Esophagus muscularis mucosa (tissue), 4 donors: ENCODE measurements around the gene GGACT. TPM values are rescaled to one million over a fixed set of nuclear protein-coding genes. Genes with fewer than 3 reads are reported as not detected.

Source experiments
- DNase-seq: peaks from one replicate; pipeline ENCODE4 v3.0.0-alpha.2; 2017; ENCODE audit errors: extremely low spot score
- H3K27ac ChIP-seq, 4 donors: fragments of 200-600 bp; sonication (generic); replicated peaks in 1 of 4; 1 replicate in 3 of 4; 2 replicates in 1 of 4; pipeline ENCODE4 v1.5.1; 2016 to 2019; ENCODE audit warnings: mild to moderate bottlenecking in 1 of 4
- H3K27me3 ChIP-seq, 4 donors: fragments of 200-600 bp; sonication (generic); one replicate each; pipeline versions ENCODE4 v1.5.1 to v1.6.0; 2016 to 2019
- H3K36me3 ChIP-seq, 4 donors: fragments of 200-600 bp; sonication (generic); one replicate each; pipeline ENCODE4 v1.5.1; 2016 to 2019
- H3K4me1 ChIP-seq, 4 donors: fragments of 200-600 bp; sonication (generic); one replicate each; pipeline ENCODE4 v1.5.1; 2016 to 2019
- H3K4me3 ChIP-seq, 4 donors: fragments of 200-600 bp; sonication (generic); 1 replicate in 2 of 4; 2 replicates in 2 of 4; pipeline ENCODE4 v1.5.1; 2016 to 2019; ENCODE audit warnings: mild to moderate bottlenecking in 4 of 4, moderate library complexity in 1 of 4
- H3K9me3 ChIP-seq, 4 donors: fragments of 200-600 bp; sonication (generic); 1 replicate in 3 of 4; 2 replicates in 1 of 4; pipeline ENCODE4 v1.5.1; 2016 to 2019
- CTCF ChIP-seq, 3 experiments: fragments of 200-600 bp in 2 of 3; fragments of 450-650 bp in 1 of 3; sonication (generic) in 2 of 3; IDR thresholded peaks; one replicate each; pipeline ENCODE4 v1.5.1; 2017 to 2019; ENCODE audit warnings: antibody characterized with exemption in 3 of 3, mild to moderate bottlenecking in 2 of 3, moderate library complexity in 1 of 3
- EP300 ChIP-seq: sonication (generic); formaldehyde crosslinking; IDR thresholded peaks from one replicate; pipeline ENCODE4 v1.6.1; 2017; ENCODE audit warnings: antibody characterized with exemption
- POLR2A ChIP-seq: fragments of 450-650 bp; IDR thresholded peaks from one replicate; pipeline ENCODE4 v1.6.1; 2017; ENCODE audit warnings: antibody characterized with exemption, moderate library complexity, mild to moderate bottlenecking, low read depth
- POLR2AphosphoS5 ChIP-seq, 2 donors: sonication (generic); formaldehyde crosslinking; IDR thresholded peaks; one replicate each; pipeline ENCODE4 v1.6.1; 2017; ENCODE audit warnings: antibody characterized with exemption in 2 of 2
- WGBS: methylation state at CpG from one replicate; pipeline ENCODE4 v1.1.5; 2018; 5-methylcytosine and 5-hydroxymethylcytosine counted together
- intact Hi-C: fragments of 100-400 bp; cut with DNase I; formaldehyde crosslinking; loops from one replicate; pipeline ENCODE4 v1.15.1; 2023
- total RNA-seq, 4 donors: library from RNA; depleted of rRNA; stranded (reverse); fragments of >200 nt; gene quantifications; one replicate each; pipeline versions ENCODE4 v1.1.0 to v1.2.1, GENCODE V29; 2016

GGACT gene
- total RNA-seq, 4 donors from 2014 or later = 1.2 to 2.9 (median 1.3) TPM

- 93% methylated on average over 27 of the region's 60 CpGs for WGBS
- intact Hi-C loops = no loop called here
- no peak for DNase-seq
- H3K36me3 ChIP-seq = peaks cover 8 to 55% (median 30%) of the 10 kb centered on the region in 4 donors
- H3K4me1 ChIP-seq = no peaks in the 10 kb centered on the region
- no peaks in the 10 kb centered on the region for H3K27me3 ChIP-seq
- no peaks in the 10 kb centered on the region for H3K9me3 ChIP-seq
- H3K4me3 ChIP-seq = no peak overlapping the region
- no peak for TF ChIP-seq POLR2AphosphoS5 (IDR thresholded peaks at IDR 0.05)
- TF ChIP-seq CTCF (IDR thresholded peaks at IDR 0.05) = no peak
- no peak for TF ChIP-seq EP300
- no peak for TF ChIP-seq POLR2A
- no peak overlapping the region for H3K27ac ChIP-seq
Observed at GRCh38 chr13:100532090-100532766, 56.4 kb downstream of the GGACT start.

- peaks cover 10 to 58% (median 39%) of the 10 kb centered on the region in 4 donors for H3K36me3 ChIP-seq
- H3K4me3 ChIP-seq = no peak overlapping the region
- 76% methylated on average over 11 of the region's 11 CpGs for WGBS
- H3K27me3 ChIP-seq = no peaks in the 10 kb centered on the region
- TF ChIP-seq CTCF (IDR thresholded peaks at IDR 0.05) = no peak
- TF ChIP-seq POLR2A = no peak
- TF ChIP-seq POLR2AphosphoS5 (IDR thresholded peaks at IDR 0.05) = no peak
- no peak for TF ChIP-seq EP300
- no peaks in the 10 kb centered on the region for H3K4me1 ChIP-seq
- H3K27ac ChIP-seq = no peak overlapping the region
- H3K9me3 ChIP-seq = no peaks in the 10 kb centered on the region
- intact Hi-C loops = no loop called here
- no peak for DNase-seq
Observed at GRCh38 chr13:100530671-100531213, 57.8 kb downstream of the GGACT start.

GRCh38 chr13:100529666-100530377, 58.8 kb downstream of the GGACT start:
- TF ChIP-seq POLR2AphosphoS5 (IDR thresholded peaks at IDR 0.05) = no peak
- TF ChIP-seq CTCF (IDR thresholded peaks at IDR 0.05) = no peak
- TF ChIP-seq POLR2A = no peak
- no peak for TF ChIP-seq EP300
- Histone ChIP-seq H3K36me3 (peaks cover 10 to 58% (median 39%) of the 10 kb centered on the region in 4 donors), H3K4me3 (no peak overlapping the region), H3K4me1 (no peaks in the 10 kb centered on the region), H3K27me3 (no peaks in the 10 kb centered on the region), H3K27ac (no peak overlapping the region), H3K9me3 (no peaks in the 10 kb centered on the region)
- WGBS = 96% methylated on average over 15 of the region's 15 CpGs
- intact Hi-C loops = no loop called here
- DNase-seq = no peak

GRCh38 chr13:100528820-100529219, 59.8 kb downstream of the GGACT start:
- no peak for DNase-seq
- Histone ChIP-seq H3K36me3 (peaks cover 10 to 60% (median 39%) of the 10 kb centered on the region in 4 donors), H3K9me3 (no peaks in the 10 kb centered on the region), H3K4me1 (no peaks in the 10 kb centered on the region), H3K27ac (no peak overlapping the region), H3K27me3 (no peaks in the 10 kb centered on the region), H3K4me3 (no peak overlapping the region)
- TF ChIP-seq CTCF (IDR thresholded peaks at IDR 0.05) (no peak), POLR2A (no peak), POLR2AphosphoS5 (IDR thresholded peaks at IDR 0.05) (no peak), EP300 (no peak)
- WGBS = 96% methylated on average over 11 of the region's 11 CpGs
- intact Hi-C loops = no loop called here
